ENCODE results near the gene GPR107.

GPR107 gene

DNA sequence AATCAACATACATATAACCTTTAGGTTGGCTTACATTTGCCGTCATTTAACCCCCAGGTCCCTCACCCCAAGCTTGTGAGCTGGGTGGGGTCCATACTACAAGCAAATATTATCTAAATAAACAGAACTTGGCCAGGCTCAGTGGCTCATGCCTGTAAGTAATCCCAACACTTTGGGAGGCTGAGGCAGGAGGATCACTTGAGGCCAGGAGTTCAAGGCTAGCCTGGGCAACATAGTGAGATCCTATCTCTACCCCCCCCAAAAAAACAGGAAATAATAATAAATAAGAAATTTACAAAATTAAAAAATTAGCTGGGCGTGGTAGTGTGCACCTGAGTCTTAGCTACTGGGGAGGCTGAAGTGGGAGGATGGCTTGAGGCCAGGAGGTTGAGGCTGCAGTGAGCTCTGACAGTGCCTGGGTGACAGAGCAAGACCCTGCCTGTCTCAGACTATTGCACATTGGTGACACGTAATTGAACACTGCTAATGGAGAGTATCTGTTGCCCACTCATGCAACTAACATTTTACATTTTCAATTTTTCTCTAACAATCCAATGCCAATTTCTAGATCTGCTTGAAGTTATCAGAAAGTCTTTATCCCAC lies 29.6 kb upstream of the GPR107 start:
- H4K8ac ChIP-seq (ENCODE audit: low read depth, low read length), result no peak overlapping the region
- no peak overlapping the region for H3K4me2 ChIP-seq (ENCODE audit: low read length)
- no peak overlapping the region for H2BK5ac ChIP-seq (ENCODE audit: low read length)
- no peak overlapping the region for H2AK5ac ChIP-seq (ENCODE audit: low read length)
- no peak overlapping the region for H3K4ac ChIP-seq (ENCODE audit: low read depth, low read length)
- H3K56ac ChIP-seq (ENCODE audit: low read length), result no peak overlapping the region
- H3K9ac ChIP-seq (ENCODE audit: low read length), result no peak overlapping the region
- H3K23ac ChIP-seq (ENCODE audit: low read length), result no peak overlapping the region
- H3K4me3 ChIP-seq (ENCODE audit: low read length), result no peak overlapping the region
- no peaks in the 10 kb centered on the region for H3K36me3 ChIP-seq (ENCODE audit: control insufficient read depth, insufficient read depth, low read length)
- H2BK15ac ChIP-seq (replicated peaks; ENCODE audit: low read depth), result no peak overlapping the region
- peaks cover 3% of the 10 kb centered on the region for H3K79me1 ChIP-seq (ENCODE audit: low read length)
- H4K5ac ChIP-seq (ENCODE audit: low read length), result no peak overlapping the region
- H2BK120ac ChIP-seq (ENCODE audit: low read depth, low read length), result no peak overlapping the region
- no peak for DNase-seq
- no peak overlapping the region for H3K27ac ChIP-seq (ENCODE audit: low read depth, low read length)
- no peaks in the 10 kb centered on the region for H3K27me3 ChIP-seq (ENCODE audit: insufficient read depth, low read length, poor library complexity)
- no peaks in the 10 kb centered on the region for H3K79me2 ChIP-seq (ENCODE audit: control insufficient read depth, insufficient read depth, low read length)
- no peak overlapping the region for H3K18ac ChIP-seq (ENCODE audit: low read length)
- H3K4me1 ChIP-seq (ENCODE audit: control insufficient read depth, low read depth, low read length), result no peaks in the 10 kb centered on the region
- no CpG with 5 or more reads among the region's 3 CpGs for WGBS (ENCODE audit: extremely low coverage, insufficient coverage, low lambda C conversion rate)

DNA sequence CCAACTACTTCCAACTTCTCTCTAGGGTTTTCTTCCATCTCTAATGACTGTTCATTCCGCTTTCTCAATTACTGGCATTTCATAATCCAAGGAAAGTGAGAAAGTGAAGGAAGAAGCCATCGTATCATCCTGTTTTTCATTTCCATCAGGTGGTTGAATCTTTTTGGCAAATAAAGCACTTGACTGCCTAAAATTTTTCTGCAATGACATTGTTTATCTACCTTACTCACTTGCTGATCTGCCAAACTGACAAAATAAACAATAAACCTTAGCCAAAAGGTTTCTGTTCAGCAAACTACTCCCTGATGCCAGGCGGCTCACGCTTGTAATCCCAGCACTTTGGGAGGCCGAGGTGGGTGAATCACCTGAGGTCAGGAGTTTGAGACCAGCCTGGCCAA lies 29.1 kb upstream of the GPR107 start:
- Histone ChIP-seq H3K27ac (ENCODE audit: low read depth, low read length) (no peak overlapping the region), H3K27me3 (ENCODE audit: insufficient read depth, low read length, poor library complexity) (no peaks in the 10 kb centered on the region), H3K9ac (ENCODE audit: low read length) (no peak overlapping the region), H2BK120ac (ENCODE audit: low read depth, low read length) (no peak overlapping the region), H2BK15ac (replicated peaks; ENCODE audit: low read depth) (no peak overlapping the region), H3K4me2 (ENCODE audit: low read length) (no peak overlapping the region), H3K36me3 (ENCODE audit: control insufficient read depth, insufficient read depth, low read length) (no peaks in the 10 kb centered on the region), H2AK5ac (ENCODE audit: low read length) (no peak overlapping the region), H4K8ac (ENCODE audit: low read depth, low read length) (no peak overlapping the region), H3K23ac (ENCODE audit: low read length) (no peak overlapping the region), H3K79me2 (ENCODE audit: control insufficient read depth, insufficient read depth, low read length) (no peaks in the 10 kb centered on the region), H3K56ac (ENCODE audit: low read length) (no peak overlapping the region), H4K5ac (ENCODE audit: low read length) (no peak overlapping the region), H3K4me3 (ENCODE audit: low read length) (no peak overlapping the region), H3K4ac (ENCODE audit: low read depth, low read length) (no peak overlapping the region), H3K79me1 (ENCODE audit: low read length) (peaks cover 3% of the 10 kb centered on the region), H2BK5ac (ENCODE audit: low read length) (no peak overlapping the region), H3K18ac (ENCODE audit: low read length) (no peak overlapping the region), H3K4me1 (ENCODE audit: control insufficient read depth, low read depth, low read length) (no peaks in the 10 kb centered on the region)
- no peak for DNase-seq
- WGBS (ENCODE audit: extremely low coverage, insufficient coverage, low lambda C conversion rate), result no CpG with 5 or more reads among the region's 5 CpGs

DNA sequence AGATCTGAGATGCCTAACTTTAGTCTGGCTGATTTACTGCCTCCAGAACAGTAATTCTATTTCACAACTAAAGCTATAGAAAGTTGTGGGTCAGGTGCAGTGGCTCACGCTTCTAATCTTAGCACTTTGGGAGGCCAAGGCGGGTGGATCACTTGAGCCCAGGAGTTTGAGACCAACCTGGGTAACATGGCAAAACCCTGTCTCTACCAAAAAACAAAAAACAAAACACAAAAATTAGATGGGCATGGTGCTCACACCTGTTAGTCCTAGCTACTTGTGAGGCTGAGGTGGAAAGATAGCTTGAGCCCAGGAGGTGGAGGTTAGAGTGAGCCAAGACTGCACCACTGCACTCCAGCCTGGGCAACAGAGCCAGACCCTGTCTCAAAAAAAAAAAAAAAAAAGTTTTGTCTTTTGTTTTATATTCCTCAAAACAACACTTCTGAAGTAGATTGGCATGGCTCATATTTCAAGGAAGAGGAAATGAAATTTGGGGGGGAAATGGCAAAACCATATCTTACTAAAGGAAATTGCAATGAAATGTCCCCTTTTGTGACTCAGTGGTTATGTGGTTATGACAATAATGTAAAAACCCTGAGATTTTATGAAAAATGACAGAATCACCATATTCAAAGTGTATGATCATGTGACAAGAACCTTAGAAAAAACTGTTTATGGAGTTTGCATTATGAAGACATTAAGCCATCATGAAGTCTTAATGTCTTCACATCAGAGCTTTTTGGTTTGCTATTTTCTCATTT lies 26.9 kb upstream of the GPR107 start:
- no peak overlapping the region for H2BK15ac ChIP-seq (replicated peaks; ENCODE audit: low read depth)
- no peaks in the 10 kb centered on the region for H3K27me3 ChIP-seq (ENCODE audit: insufficient read depth, low read length, poor library complexity)
- H3K36me3 ChIP-seq (ENCODE audit: control insufficient read depth, insufficient read depth, low read length), result no peaks in the 10 kb centered on the region
- no peak overlapping the region for H3K23ac ChIP-seq (ENCODE audit: low read length)
- H4K8ac ChIP-seq (ENCODE audit: low read depth, low read length), result no peak overlapping the region
- H2BK120ac ChIP-seq (ENCODE audit: low read depth, low read length), result no peak overlapping the region
- no peaks in the 10 kb centered on the region for H3K4me1 ChIP-seq (ENCODE audit: control insufficient read depth, low read depth, low read length)
- H3K27ac ChIP-seq (ENCODE audit: low read depth, low read length), result no peak overlapping the region
- no peak overlapping the region for H3K4ac ChIP-seq (ENCODE audit: low read depth, low read length)
- no peak overlapping the region for H3K56ac ChIP-seq (ENCODE audit: low read length)
- no peak overlapping the region for H2AK5ac ChIP-seq (ENCODE audit: low read length)
- no CpG with 5 or more reads among the region's 2 CpGs for WGBS (ENCODE audit: extremely low coverage, insufficient coverage, low lambda C conversion rate)
- no peak overlapping the region for H3K4me2 ChIP-seq (ENCODE audit: low read length)
- H3K79me2 ChIP-seq (ENCODE audit: control insufficient read depth, insufficient read depth, low read length), result no peaks in the 10 kb centered on the region
- DNase-seq, result no peak
- H2BK5ac ChIP-seq (ENCODE audit: low read length), result no peak overlapping the region
- H3K79me1 ChIP-seq (ENCODE audit: low read length), result peaks cover 3% of the 10 kb centered on the region
- H4K5ac ChIP-seq (ENCODE audit: low read length), result no peak overlapping the region
- H3K18ac ChIP-seq (ENCODE audit: low read length), result no peak overlapping the region
- no peak overlapping the region for H3K4me3 ChIP-seq (ENCODE audit: low read length)
- no peak overlapping the region for H3K9ac ChIP-seq (ENCODE audit: low read length)

DNA sequence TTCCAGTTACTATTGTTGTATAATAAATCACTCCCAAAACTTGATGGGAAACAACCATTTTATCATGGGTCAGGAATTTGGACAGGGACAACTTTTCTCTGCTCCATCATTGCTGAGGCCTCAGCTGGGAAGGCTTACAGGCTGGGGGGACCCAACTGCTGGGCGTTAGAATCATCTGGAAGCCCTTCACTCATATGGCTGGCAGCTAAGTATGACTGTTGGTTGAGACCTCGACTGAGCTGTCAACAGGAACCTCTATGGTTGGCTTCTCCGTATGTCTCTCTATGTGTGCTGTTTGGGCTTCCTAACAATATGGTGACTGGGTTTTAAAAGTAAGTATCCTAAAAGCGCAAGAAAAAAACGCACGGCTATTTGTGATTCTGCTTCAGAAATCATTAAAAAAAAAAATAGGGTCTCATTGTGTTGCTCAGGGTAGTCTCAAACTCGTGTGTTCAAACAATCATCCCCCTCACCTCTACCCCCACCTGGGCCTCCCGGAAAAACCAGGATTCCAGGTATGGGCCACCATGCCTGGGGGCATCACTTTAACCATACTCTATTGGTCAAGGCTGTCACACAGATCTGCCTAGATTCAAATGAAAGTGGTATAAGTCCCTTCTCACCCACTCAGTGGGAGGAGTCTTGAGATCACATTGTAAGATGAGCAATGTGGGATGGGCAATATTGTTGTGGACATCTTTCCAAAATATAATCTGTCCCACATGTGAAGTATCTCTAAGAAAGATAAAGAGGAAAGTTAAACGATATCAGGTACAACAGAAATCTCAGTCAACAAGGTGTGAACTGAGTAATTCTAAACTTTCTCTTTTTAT lies 26.0 kb upstream of the GPR107 start:
- Histone ChIP-seq H2BK120ac (ENCODE audit: low read depth, low read length) (no peak overlapping the region), H4K8ac (ENCODE audit: low read depth, low read length) (no peak overlapping the region), H4K5ac (ENCODE audit: low read length) (no peak overlapping the region), H3K9ac (ENCODE audit: low read length) (no peak overlapping the region), H2BK15ac (replicated peaks; ENCODE audit: low read depth) (no peak overlapping the region), H3K79me1 (ENCODE audit: low read length) (peaks cover 3% of the 10 kb centered on the region), H3K36me3 (ENCODE audit: control insufficient read depth, insufficient read depth, low read length) (no peaks in the 10 kb centered on the region), H3K27ac (ENCODE audit: low read depth, low read length) (no peak overlapping the region), H3K79me2 (ENCODE audit: control insufficient read depth, insufficient read depth, low read length) (no peaks in the 10 kb centered on the region), H3K4me3 (ENCODE audit: low read length) (no peak overlapping the region), H3K4ac (ENCODE audit: low read depth, low read length) (no peak overlapping the region), H2BK5ac (ENCODE audit: low read length) (no peak overlapping the region), H3K56ac (ENCODE audit: low read length) (no peak overlapping the region), H3K4me2 (ENCODE audit: low read length) (no peak overlapping the region), H3K4me1 (ENCODE audit: control insufficient read depth, low read depth, low read length) (no peaks in the 10 kb centered on the region), H2AK5ac (ENCODE audit: low read length) (no peak overlapping the region), H3K27me3 (ENCODE audit: insufficient read depth, low read length, poor library complexity) (no peaks in the 10 kb centered on the region), H3K18ac (ENCODE audit: low read length) (no peak overlapping the region), H3K23ac (ENCODE audit: low read length) (no peak overlapping the region)
- no peak for DNase-seq
- WGBS (ENCODE audit: extremely low coverage, insufficient coverage, low lambda C conversion rate), result no CpG with 5 or more reads among the region's 9 CpGs

DNA sequence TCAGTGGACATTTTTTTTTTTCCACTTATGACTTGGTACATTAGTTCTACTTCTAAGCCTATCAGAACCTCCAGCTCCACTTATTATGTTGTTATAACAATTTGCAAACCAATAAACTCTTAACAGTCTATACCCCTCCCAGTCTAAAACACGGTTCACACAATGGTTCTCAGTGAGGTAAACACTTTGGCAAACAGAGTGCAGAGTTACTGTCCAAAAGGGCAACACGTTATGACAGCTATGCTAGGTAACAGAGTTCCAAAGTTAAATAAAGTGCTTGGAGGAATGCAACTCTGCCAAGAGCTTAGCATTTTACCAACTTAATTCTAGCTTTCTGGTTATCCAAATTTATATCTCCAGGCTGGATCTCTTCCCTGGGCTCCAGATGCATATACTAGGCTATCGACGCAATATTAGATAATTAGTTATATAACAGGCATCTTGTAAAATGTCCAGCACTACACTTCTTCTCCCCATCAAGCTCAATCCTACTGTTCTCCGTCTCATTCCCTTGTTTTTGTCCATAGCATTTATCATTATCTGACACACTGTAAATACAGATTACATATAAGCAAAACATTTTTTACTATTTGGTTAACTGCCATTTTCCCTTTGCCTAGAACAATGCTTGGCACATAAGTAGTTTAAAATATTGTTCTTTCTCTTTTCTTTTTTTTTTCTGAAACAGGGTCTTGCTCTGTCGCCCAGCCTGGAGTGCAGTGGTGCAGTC lies 25.0 kb upstream of the GPR107 start:
- Histone ChIP-seq H4K8ac (ENCODE audit: low read depth, low read length) (no peak overlapping the region), H3K4me2 (ENCODE audit: low read length) (no peak overlapping the region), H3K23ac (ENCODE audit: low read length) (no peak overlapping the region), H3K4ac (ENCODE audit: low read depth, low read length) (no peak overlapping the region), H4K5ac (ENCODE audit: low read length) (no peak overlapping the region), H2AK5ac (ENCODE audit: low read length) (no peak overlapping the region), H3K56ac (ENCODE audit: low read length) (no peak overlapping the region), H3K27me3 (ENCODE audit: insufficient read depth, low read length, poor library complexity) (no peaks in the 10 kb centered on the region), H3K9ac (ENCODE audit: low read length) (no peak overlapping the region), H2BK5ac (ENCODE audit: low read length) (no peak overlapping the region), H3K79me1 (ENCODE audit: low read length) (peaks cover 2% of the 10 kb centered on the region), H2BK120ac (ENCODE audit: low read depth, low read length) (no peak overlapping the region), H3K79me2 (ENCODE audit: control insufficient read depth, insufficient read depth, low read length) (no peaks in the 10 kb centered on the region), H3K27ac (ENCODE audit: low read depth, low read length) (no peak overlapping the region), H3K18ac (ENCODE audit: low read length) (no peak overlapping the region), H3K4me1 (ENCODE audit: control insufficient read depth, low read depth, low read length) (no peaks in the 10 kb centered on the region), H3K36me3 (ENCODE audit: control insufficient read depth, insufficient read depth, low read length) (no peaks in the 10 kb centered on the region), H3K4me3 (ENCODE audit: low read length) (no peak overlapping the region), H2BK15ac (replicated peaks; ENCODE audit: low read depth) (no peak overlapping the region)
- no peak for DNase-seq
- no CpG with 5 or more reads among the region's 6 CpGs for WGBS (ENCODE audit: extremely low coverage, insufficient coverage, low lambda C conversion rate)

Measured in mesendoderm (in vitro differentiated cells).